ENCODE data around the gene CARMIL1.

CARMIL1 gene

GRCh38 chr6:25371037-25371347 is 91.8 kb downstream of the CARMIL1 start:
- no peak for TF ChIP-seq CTCF (IDR thresholded peaks at IDR 0.05)

GRCh38 chr6:25375125-25375524 is 96.0 kb downstream of the CARMIL1 start:
- no peak for TF ChIP-seq CTCF (IDR thresholded peaks at IDR 0.05)

GRCh38 chr6:25377664-25378063 is 98.5 kb downstream of the CARMIL1 start:
- no peak for TF ChIP-seq CTCF (IDR thresholded peaks at IDR 0.05)

GRCh38 chr6:25381077-25381476 is 101.9 kb downstream of the CARMIL1 start:
- TF ChIP-seq CTCF (IDR thresholded peaks at IDR 0.05) = no peak

GRCh38 chr6:25384234-25384633 is 105.1 kb downstream of the CARMIL1 start:
- no peak for TF ChIP-seq CTCF (IDR thresholded peaks at IDR 0.05)

- no peak for TF ChIP-seq CTCF (IDR thresholded peaks at IDR 0.05)
Measured at GRCh38 chr6:25384967-25385366, 105.8 kb downstream of the CARMIL1 start.

- TF ChIP-seq CTCF (IDR thresholded peaks at IDR 0.05) = no peak
Measured at GRCh38 chr6:25387483-25387882, 108.3 kb downstream of the CARMIL1 start.

- no peak for TF ChIP-seq CTCF (IDR thresholded peaks at IDR 0.05)
Measured at GRCh38 chr6:25387911-25388310, 108.7 kb downstream of the CARMIL1 start.
